HG03520 (cell line): ENCODE data around the gene GTF2I.
"Not testable (repeated sequence)": the region's sequence is repeated elsewhere in the genome, so short reads cannot be mapped to it uniquely, and the experiment has no call there.

Experiments
- ATAC-seq: cut with Tn5 transposase; IDR thresholded peaks from one replicate; pipeline ENCODE4 v1.9.1; 2021; ENCODE audit warnings: mild to moderate bottlenecking, moderate library complexity; ENCODE audit not compliant: unreplicated experiment

Gene GTF2I

DNA sequence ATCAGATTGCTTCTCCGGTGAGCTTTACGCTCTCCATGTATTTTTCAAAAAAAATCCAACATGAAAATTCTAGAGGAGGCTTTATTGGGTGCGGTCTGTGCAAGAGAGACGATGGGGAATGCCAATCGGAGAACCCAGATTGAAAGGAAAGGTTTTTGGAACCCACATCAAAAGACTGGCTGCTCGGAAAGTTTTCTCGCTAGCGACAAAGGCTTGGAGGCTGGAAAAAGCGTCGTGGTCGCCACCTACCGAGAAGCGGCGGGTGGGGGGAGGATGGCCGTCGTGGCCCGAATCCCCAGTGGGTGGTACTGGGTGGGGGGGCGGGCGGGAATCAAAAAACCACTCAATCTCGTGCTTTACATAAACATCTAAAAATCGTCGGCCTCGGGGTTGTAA lies 1.1 kb upstream of the GTF2I start:
- ATAC-seq = no peak

DNA sequence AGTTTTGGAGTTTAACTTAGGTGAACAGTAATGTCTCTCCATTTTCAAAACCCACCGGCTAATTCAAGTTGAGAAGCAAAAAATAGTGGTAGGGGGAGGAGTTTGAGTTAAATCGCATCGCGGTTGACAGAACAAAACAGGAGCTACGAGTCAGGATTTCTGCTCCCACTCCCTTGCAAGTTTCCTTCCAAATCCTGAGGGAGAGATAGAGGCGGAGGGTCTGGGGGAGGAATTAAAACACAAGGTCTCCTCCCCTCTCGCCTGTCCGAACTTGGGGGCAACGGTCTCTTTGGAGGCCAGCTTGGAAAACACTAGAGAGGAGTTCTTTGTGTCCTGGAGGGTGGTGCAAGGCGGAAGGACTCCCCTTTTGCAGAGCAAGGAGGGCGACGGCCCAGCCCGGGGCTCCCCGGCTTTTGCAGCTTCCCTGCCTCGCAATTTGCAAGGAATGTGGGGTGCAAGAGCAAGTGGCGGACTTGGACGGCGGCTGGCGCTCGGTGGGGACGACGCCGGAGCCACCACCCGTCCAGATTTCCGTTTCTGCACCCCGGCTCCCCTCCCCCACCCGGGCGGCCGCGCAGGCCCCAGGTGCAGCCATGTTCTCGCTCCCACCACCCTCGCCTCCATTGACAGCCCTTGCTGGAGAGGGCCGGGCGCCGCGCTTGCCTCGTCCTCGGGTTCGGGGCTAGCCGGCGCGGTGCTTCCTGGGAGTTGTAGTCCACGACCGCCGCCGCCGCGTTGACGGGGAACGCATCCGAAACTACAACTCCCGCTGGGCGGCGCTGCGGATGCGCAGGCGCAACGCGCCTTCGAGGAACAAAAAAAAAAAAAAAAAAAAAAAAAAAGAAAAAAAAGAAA lies 454 bp upstream of the GTF2I start:
- peak; percentile 65 for ATAC-seq

DNA sequence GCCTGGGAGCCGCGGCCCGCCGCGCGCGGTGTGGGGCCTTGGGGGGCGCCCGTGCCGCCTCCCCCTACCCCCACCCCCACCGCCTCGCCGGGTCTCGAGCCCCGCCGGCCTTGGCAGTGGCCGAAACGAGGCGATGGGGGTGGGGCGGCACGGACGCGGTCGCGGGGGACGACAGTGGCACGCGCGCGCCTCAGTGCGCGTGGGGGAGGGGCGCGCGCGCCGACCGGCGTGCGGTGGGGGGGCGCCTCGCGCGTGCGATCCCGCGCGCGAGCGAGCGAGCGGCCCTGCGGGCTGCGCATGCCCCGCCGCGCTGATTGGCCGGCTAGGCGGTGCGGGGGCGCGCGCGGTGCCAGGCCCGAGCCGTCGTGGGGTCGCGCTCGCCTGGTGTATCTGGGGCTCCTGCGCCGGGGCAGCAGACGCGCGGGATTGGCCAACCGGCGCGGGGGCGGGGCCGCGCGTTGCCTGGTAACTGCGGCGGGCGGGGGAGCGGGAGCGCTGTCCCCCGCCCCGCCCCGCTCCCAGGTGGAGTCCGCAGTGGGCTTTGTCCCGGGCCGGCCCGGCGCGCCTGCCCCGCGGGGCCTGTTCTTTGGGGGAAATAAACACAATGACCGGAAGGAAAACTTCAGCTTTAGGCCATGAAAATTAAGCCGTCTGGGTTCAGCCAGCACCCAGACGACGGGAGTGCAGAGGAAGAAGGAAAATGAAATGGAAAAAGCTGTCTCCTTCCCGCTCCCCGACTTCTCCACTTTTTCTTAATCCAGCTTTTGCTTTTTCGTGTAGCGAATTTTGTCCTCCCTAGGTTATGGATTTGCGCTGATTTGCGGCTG lies 873 bp downstream of the GTF2I start:
- peak; percentile 54 for ATAC-seq

DNA sequence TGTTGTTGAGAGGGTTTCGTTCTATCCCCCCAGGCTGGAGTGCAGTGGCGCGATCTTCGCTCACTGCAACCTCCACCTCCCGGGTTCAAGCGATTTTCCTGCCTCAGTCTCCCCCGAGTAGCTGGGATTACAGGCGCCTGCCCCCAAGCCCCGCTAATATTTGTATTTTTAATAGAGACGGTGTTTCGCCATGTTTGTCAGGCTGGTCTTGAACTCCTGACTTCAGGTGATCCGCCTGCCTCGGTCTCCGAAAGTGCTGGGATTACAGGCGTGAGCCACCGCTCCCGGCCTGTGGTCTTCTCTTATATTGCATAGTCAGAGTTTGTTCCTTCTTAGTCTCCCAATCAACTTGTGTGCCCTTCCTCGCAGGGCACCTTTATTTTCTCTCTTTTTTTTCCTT lies 2.7 kb downstream of the GTF2I start:
- ATAC-seq = not testable (repeated sequence)

DNA sequence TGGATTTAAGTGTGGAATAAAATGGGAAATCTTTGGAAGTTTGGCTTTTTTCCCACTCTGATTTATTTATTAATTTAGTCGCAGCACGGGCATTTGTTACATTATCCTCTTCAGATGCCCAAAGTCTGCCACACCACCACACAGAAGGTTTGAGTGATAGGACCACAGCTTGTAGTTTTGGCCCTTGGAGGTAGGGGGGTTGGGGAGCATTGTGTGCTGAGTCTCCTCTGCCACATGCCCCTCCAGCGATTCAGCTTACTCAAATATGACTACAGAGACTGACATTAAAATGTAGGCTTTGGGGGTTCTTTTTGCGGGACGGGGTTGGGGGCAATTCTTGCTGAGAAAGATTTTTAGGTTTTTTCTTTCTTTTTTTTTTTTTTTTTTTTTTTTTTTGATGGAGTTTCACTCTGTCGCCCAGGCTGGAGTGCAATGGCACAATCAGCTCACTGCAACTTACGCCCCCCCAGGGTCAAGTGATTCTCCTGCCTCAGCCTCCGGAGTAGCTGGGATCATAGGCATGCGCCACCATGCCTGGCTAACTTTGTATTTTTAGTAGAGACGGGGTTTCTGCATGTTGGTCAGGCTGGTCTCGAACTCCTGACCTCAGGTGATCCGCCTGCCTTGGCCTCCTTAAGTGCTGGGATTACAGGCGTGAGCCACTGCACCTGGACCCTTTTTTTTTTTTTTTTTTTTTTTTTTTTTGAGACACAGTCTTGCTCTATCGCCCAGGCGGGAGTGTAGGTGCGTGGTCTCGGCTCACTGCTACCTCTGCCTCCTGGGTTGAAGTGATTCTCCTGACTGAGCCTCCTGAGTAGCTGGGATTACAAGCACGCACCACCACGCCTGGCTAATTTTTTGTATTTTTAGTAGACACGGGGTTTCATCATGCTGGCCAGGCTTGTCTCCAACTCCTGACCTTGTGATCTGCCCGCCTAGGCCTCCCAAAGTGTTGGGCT lies 4.6 kb downstream of the GTF2I start:
- not testable (repeated sequence) for ATAC-seq

DNA sequence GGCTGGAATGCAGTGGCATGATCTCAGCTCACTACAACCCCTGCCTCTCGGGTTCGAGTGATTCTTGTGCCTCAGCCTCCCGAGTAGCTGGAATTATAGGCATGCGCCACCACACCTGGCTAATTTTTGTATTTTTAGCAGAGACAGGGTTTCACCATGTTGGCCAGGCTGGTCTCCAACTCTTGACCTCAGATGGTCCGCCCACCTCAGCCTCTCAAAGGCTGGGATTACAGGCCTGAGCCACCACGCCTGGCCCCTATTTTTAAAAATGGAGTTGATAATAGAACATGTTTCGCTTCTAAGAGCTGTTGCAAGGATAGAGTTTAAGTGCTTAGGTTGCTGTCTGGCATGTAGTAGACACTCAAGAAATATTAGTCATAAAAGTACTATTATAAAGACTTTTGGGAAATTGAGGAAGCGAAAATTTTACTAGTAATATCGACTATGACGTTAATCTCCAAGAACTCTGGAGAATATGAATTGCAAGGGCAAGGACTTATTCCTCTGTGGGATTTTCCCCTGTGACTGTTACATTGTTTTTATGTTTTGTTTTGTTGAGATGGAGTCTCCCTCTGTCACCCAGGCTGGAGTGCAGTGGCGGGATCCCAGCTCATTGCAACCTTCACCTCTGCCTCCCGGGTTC lies 7.9 kb downstream of the GTF2I start:
- ATAC-seq = no peak

DNA sequence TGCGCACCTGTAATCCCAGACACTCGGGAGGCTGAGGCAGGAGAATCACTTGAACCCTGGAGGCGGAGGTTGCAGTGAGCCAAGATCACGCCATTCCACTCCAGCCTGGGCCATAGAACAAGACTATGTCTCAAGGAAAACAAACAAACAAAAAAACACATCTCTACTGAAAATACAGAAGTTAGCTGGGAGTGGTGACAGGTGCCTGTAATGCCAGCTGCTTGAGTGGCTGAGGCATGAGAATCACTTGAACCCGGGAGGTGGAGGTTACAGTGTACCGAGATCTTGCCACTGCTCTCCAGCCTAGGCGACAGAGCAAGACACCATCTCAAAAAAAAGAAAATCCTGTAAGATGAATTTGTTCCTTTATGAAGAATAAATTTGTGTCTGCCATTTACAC lies 9.5 kb downstream of the GTF2I start:
- ATAC-seq = not testable (repeated sequence)

DNA sequence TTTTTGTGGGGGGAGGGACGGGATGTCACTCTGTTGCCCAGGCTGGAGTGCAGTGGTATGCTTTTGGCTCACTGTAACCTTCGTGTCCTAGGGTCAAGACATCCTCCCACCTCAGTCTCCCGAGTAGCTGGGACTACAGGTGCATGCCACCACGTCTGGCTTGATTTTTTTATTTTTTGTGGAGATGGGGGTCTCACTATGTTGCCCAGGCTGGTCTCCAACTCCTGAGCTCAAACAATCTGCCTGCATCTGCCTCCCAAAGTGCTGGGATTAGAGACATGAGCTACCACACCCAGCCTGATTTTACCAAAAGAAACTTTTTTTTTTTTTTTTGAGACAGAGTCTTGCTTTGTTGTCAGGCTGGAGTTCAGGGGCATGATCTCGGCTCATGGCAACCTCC lies 10.0 kb downstream of the GTF2I start:
- ATAC-seq = not testable (repeated sequence)

DNA sequence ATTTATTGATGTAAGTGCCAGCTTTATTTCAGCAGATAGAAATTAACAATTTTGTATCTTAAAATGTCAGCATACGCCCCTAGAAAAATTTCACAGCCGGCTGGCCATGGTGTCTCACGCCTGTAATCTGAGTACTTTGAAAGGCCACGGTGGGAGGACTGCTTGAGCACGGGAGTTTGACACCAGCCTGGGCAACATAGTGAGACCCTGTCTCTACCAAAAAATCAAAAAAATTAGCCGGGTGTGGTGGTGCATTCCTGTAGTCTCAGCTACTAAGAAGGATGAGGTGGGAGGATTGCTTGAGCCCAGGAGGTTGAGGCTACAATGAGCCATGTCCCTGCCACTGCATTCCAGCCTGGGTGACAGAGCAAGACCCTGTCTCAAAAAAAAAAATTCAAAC lies 14.1 kb downstream of the GTF2I start:
- no peak for ATAC-seq

DNA sequence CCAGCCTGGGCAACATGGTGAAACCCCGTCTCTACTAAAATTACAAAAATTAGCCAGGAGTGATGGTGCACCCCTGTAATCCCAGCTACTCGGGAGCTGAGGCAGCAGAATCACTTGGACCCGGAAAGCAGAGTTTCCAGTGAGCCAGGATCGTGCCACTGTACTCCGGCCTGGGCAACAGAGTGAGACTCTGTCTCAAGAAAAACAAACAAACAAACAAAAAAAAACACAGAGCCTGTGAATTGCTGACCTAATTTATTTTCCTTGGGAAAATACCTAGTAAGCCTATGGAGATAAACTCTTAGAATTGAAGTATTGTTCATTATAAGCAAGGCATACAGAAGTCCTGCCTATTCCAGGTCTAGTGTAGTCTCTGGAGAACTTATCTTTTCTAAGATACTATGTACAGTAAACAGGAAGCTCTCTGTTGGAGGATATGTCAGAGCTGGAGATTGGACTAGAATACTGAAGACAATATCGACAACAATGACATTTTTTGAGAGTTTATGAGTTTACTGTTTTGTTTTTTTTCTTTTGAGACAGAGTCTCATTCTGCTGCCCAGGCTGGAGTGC lies 14.9 kb downstream of the GTF2I start:
- ATAC-seq = no peak

DNA sequence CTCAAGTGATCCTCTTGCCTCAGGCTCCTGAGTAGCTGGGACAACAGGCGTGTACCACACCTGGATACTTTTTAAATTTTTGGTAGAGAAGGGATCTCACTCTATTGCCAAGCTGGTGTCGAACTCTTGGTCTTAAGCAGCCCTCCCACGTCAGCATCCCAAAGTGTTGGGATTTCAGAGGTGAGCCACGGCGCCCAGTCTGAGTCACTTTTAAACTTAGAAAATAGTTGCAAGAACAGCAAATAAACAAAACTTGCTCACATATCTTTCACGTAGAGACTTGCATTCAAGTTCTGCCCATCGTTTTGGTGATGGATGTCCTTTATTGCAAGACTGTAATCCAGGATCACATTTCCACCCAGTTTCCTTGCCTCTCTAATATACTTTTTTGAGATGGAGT lies 16.6 kb downstream of the GTF2I start:
- ATAC-seq = no peak

DNA sequence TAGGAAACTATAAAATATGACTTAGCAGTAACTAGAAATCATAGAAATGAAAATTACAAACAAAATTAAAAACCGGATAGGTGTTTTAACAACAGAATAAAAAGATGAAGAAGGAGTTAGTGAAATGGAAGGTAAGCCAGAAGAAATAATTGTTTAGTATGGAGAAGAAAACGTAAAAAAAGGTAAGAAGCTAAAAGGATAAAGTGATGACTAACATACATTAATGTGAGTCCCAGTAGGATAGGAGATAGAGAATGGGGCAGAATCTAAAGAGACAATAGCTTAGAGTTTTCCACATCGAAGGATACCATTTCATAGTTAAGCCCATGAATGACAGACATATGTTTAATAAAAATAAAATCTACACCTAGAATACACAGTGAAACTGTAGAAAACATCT lies 25.3 kb downstream of the GTF2I start:
- ATAC-seq = no peak

DNA sequence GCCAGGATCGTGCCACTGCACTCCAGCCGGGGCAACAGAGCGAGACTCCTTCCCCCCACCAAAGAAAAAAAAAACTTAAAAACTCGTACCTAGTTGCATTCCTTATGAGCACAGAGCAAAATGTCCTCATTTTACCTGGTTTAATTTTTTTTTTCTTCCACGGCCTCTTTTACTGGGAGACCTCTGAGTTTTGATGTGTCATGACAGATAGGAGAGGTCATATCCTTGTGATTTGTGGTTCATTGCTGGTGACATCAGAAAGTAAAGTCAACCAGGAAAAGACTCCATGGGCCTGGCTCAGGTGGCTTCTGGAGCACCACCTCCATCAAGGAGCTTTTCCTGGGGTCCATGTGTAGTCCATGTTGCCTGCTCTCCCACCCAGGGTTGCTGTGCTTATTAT lies 26.3 kb downstream of the GTF2I start:
- no peak for ATAC-seq

DNA sequence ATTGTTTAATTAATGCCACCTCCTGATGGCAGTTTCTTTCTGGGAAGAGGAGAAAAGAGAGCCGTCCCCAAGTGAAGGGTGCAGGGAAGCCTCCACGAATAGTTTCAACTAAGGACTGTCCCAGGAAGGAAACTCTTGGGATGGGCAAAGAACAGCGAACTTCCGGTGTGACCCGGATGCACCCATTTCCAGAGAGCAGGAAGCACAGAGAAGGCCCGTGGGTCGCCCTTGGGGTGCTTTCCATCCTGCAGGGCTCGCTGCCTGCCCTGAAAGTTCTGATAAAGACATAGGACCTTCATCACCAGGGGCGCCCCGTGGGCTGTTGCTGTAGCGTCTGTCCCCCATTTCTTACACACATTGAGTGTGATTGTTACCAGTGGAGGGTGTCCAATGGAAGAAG lies 27.0 kb downstream of the GTF2I start:
- ATAC-seq = no peak

DNA sequence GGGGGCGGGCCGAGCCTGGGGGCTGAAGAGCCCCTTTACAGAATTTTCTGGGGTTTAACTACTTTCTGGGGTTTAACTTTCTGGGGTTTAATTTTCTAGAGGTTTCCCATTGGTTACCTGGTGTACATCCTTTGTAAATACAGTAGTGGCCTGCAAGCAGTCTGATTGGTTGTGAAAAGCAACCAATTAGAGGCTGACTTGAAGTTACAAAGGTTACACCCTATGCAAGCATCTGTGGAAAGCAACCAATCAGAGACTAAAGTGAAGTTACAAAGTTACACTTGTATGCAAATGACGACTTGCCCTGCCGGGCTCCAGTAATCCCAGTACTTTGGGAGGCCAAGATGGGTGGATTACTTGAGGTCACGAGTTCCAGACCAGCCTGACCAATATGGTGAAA lies 27.4 kb downstream of the GTF2I start:
- no peak for ATAC-seq

DNA sequence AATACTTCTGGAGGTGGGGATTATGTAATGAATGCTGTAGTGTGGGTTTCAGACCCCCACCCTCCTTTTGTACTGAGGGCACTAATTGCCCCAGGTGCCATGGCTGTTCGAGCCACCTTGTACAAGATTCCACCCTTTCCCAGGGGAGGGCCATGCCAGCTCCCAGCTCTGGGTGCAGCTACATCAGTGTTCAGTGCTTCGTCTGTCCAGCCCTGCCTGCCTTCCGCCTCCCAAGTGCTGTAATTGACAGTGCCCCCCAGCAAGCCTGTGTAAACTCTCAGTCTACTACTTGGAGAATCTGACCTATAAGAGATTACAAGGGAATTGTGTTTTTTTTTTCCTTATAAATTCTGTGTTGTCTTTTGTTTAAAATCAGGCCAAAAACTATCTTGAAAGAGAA lies 33.0 kb downstream of the GTF2I start:
- no peak for ATAC-seq

DNA sequence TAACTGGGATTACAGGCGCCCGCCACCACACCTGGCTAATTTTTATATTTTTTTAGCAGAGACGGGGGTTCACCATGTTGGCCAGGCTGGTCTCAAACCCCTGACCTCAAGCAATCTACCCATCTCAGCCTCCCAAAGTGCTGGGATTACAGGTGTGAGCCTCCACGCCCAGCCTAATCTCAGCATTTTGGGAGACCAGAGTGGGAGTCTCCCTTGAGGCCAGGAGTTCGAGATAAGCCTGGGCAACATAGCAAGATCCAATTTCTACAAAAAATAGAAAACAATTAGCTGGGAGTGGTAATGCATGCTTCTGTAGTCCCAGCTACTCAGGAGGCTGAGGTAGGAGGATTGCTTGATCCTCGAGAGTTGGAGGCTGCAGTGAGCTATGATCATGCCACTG lies 46.9 kb downstream of the GTF2I start:
- not testable (repeated sequence) for ATAC-seq

DNA sequence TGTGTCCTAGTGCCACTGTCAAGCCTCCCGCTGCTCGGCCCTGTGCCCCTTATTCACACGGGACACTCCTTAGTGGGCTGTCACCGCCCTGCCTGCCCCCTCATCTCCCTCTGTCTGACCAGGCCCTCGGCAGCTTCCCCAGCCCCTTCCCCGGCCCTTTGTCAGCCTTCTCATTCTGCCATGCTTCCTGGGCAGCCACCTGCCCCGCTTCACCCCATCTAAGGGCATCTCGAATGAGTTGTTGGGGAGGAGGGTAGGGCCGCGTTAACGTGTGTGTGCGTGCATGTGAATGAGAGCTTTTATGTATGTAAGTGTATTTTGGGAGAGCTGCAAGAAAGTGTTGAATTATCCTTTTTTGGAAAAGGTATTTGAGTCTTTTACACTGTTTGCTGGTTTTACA lies 49.7 kb downstream of the GTF2I start:
- ATAC-seq = no peak

DNA sequence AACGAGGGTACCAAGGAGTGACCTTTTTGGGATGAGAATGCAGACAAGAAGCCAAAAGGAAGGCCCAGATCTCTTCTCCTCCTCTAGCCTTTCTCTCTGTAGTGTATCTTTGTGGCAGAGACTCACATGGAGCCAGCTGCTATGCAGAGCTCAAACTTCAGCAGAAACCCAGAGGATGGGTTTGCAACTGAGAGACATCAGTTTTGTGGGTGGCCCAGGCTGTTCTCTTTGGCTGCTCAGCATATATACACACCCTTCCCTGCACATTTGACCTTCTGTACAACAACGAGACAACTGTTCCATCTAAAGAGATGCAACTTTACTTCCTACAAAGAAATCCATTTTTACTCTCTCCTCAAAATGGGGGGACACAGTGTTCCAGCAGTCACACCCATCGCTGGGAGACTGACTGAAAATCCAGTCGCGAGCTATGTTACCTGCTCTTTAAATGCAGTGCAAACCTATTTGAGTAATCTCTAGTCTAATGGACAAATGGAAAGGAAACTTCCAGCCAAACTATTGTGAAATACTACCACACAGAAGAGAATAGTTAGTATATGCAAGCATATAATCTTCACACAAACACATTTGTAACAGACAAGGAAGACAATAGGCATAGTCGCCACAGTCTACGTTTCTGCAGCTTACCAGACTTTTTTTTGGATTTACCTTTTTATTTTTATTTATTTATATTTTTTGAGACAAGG lies 51.2 kb downstream of the GTF2I start:
- no peak for ATAC-seq
